GM19438 (cell line): ENCODE data around the gene CYB561D2.

Source experiments
- ATAC-seq: cut with Tn5 transposase; IDR thresholded peaks from one replicate; pipeline ENCODE4 v1.9.1; 2021; ENCODE audit warnings: low read depth; ENCODE audit not compliant: unreplicated experiment

CYB561D2 gene

GRCh38 chr3:50323092-50323600 lies 27.5 kb upstream of the CYB561D2 start:
- no peak for ATAC-seq

GRCh38 chr3:50323614-50324199 lies 27.0 kb upstream of the CYB561D2 start:
- ATAC-seq, result no peak

DNA sequence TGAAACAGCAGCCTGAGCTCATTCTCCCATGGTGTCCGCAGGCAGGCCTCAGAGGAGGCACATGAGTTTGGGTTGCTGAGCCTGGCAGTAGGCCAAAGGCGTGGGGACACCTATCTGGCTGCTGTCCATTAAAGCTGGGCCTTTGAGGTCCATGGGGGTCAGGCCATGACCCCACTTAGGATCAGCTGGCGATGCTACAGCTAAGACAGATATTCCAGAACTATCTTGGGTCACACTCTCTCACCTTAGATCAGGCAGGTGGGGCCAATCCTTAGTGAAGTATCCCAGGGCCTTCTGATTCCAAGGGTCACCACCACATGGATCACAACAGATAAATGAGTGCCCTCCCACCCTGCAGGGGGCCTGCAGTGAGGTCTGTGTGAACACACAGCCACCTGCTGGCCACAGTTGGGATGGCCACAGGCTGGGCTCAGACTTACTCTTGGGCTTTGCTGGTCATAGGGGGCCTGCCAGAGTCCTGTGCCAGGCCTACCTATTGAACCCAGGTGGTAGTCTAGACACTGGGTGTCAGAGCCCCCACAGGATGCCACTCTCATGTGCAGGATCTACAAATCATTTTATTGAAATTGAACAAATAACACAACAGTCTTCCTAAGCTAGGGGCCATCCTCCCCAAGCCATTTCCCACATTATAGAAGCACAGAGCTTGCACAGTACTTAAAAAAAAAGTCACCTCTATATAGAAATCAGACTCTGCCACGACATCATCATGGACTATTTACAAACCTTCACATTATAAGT lies 26.1 kb upstream of the CYB561D2 start:
- no peak for ATAC-seq

- no peak for ATAC-seq
Observed at GRCh38 chr3:50325113-50325480, 25.6 kb upstream of the CYB561D2 start.

- no peak for ATAC-seq
Observed at GRCh38 chr3:50325497-50326181, 25.0 kb upstream of the CYB561D2 start.

DNA sequence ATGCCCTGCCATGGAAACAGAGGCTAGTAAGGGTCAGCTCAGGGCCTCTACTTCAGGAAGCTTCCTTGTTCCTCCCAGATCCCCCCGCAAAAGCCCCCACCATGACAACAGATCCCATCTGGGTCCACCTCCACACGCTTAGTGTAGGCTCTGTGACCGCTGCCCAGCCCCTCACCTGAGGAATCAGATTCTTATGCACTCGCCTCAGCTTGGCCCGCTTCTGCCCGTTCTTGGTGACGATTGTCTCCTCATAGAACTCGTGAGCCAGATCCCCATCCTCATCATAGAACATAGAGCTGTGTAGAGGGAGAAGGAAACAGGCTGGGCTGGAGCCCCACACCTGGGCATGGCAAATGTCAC lies 24.5 kb upstream of the CYB561D2 start:
- no peak for ATAC-seq

DNA sequence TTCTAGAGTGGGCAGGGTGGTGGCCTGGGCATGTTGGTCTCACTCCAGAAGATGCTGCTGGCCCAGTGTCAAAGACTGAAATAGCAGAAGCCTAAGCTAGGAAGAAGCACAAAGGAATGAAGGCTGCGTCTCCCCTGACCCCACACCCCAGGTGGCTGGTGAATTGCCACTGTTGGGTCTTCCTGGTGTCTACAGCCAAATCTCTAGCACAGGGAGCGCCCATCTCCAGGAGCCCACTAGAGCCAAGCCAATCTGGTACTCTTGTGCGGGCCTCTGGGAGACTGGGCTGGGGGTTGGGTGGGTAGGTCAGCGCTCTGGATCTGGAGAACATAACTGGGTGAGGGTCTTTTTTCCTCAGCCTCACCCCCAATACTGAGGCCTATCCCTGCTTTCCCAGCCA lies 23.5 kb upstream of the CYB561D2 start:
- ATAC-seq, result no peak

DNA sequence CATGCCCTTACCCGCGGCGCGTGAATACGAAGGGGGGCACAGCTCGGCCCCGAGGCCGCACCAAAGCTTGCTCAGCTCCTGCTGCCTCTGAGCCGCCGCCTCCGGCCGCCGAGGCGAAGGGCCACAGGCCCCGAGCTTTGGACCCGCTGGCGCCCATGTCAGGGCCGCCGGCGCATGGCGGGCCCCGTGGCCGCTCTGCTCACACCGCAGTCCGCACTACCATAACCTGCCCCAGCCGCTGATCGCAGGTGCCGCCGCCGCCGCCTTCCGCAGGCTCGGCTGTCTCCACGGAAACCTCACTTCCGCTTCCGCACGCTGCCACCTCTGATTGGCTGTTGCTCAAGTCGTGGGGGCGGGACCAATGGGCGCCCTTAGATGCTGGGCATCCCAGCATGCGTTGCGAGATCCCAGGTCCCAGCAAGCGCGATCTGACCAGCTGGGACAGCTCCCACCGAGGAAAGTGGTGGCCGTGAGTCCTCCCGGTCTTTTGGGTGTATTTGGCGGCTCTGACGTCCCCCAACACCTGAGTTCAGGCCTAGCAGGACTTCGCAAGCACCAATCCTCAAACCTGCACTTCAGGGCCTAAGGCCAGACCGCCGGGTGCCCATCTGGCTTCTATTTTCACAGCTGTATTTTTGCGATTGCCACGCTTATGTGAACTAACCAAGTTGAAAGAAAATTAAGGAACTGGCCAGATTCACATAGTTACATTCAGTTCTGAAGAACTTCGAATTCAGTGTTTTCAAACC lies 22.5 kb upstream of the CYB561D2 start, which contains the start of gene TUSC2:
TSS of gene TUSC2 (minus strand) at position 281 of the 749 bp plus-strand sequence. CDS start at position 157, 124 bp downstream.
- ATAC-seq, result peak; percentile 84

DNA sequence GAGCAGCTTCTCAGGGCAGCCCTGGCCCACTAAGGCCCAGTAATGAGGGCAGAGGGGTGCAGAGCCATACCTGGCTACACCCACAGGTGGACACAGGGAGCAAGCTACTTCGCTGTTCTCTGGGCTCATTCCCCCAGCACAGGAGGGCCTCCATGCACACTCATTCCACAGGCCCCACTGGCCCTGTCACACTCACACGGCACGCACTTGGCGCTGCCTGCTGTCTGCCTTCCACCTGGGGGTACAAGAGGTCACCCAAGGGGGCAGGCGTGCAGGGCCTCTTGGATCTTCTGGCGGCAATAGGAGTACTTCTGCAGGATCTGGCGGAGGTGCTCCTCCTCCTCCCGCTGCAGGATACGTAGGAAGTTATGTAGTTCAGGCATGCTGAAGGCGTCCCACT lies 20.3 kb upstream of the CYB561D2 start:
- no peak for ATAC-seq

DNA sequence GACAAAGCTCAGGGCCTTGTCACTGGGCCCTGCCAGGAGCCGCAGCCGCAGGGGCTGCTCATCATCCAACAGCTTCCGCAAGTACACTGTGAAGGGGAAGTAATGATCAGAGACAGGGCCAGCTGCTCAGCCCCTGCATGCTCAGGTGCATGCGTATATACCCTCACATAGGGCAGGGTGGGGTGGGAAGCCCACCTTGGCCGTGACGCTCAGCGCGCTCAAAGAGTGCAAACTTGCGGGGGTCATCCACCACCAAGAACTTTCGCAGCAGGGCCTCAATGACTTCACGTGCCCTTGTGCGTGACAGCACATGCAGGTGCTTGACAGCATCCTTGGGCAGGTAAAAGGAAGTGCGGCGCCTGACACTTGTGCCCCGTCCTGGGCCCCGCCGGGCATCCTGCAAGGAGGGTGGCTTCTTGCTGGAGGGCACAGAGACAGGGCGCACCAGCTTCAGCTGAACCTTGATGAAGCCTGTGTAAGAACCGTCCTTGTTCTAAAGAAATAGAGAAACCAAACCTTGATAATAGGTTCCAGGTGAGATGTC lies 19.2 kb upstream of the CYB561D2 start:
- no peak for ATAC-seq

GRCh38 chr3:50333744-50334328 lies 16.8 kb upstream of the CYB561D2 start:
- ATAC-seq, result no peak

DNA sequence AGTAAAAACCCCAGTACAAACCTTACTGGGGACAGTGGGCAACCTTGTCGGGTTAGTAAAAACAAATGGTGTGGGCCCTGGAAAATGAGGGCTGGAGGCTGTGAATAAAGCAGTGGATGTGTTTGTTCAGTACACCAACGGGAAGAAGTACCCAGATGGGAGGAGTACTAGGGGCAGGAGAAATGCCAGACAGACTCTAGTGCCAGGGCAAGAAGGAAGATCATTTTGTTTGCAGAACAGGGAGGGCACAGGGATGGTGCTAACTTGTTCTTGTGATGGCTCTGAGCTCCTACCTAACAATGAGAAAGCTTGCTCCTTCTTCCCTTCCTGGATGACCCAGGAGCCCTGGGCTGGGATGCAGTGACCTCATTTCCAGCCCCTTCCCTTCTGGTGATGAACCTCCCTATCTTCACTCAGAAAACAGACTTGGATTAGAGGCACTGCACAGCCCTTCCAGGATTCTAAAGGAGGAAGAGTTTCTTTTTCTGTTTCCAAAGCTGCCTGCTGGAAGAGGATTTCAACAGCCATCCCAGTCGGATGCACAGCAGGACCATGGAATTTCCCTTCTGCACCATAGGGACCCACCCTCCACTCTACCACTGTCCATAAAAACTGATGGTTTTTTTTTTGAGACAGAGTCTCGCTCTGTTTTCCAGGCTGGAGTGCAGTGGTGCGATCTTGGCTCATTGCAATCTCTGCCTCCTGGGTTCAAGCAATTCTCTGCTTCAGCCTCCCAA lies 16.2 kb upstream of the CYB561D2 start:
- no peak for ATAC-seq

- ATAC-seq, result peak; percentile 20
Observed at GRCh38 chr3:50336452-50337174, 14.0 kb upstream of the CYB561D2 start.

DNA sequence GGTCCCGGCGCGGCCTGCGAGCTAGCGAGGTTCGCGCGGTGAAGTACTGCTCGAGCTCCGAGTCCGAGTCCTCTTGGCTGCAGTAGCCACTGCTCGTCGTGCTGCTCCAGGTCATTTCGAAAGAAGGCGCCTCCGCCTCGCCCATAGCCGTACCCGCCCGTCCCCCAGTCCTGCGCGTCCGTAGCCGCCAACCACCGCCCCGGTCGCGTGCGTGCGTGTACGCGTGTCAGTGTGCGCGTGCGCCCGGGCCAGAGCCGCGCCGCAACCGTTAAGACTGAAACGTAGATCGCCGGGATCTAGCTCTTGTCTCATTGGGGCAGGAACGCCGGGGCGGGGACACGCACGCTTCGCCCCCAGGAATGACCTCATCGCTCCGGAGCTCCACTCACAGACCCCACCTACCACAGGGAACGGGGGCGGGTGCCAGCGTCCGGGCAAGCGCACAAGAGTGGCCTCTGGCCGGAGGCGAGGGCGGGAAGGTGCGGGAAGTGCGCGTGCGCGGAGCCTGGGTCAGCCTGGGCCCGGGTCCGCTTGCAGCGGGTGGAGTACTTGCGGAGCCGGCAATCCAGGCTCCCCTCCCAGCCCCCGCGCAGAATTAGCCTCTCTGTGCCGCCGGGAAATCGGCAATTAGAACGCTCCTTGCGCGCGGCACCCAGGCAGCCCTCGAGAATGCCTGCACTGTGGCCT lies 13.3 kb upstream of the CYB561D2 start:
- ATAC-seq, result peak; percentile 63

GRCh38 chr3:50338965-50339364 lies 11.7 kb upstream of the CYB561D2 start:
- no peak for ATAC-seq

- no peak for ATAC-seq
Observed at GRCh38 chr3:50339485-50340146, 11.0 kb upstream of the CYB561D2 start.

DNA sequence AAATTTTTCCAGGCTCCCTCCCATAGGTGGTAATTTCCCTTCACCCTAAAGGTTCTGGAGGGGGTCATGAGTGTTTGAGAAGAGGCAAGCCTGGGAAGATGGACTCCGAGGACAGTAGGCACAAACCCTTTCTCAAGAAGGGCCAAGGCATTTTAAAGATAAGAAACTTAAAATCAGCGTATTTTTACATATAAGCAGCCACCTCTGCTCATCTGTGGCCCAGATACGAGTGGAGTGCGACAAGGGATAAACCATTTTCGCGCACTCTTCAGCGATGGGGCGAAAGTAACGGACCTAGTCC lies 10.6 kb upstream of the CYB561D2 start:
- ATAC-seq, result no peak
